ENCODE results near the gene FBXO44.

DNA sequence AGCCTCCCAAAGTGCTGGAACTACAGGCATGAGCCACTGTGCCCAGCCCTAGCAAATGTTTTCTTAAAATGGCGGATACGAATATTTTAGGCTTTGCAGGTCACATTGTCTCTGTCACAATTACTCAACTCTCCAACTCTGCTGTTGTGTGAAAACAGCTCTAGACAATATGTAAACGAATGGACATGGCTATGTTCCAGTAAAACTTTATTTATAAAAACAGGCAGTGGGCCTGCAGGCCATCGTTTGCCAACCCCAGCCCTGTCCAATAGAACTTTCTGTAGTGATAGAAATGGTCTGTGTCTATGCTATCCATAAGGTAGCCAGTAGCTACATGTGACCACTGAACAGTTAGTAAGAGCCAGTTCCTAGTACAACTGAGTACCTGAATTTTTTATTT lies 5.1 kb downstream of the FBXO44 start:
- TF ChIP-seq, protein P1, sequence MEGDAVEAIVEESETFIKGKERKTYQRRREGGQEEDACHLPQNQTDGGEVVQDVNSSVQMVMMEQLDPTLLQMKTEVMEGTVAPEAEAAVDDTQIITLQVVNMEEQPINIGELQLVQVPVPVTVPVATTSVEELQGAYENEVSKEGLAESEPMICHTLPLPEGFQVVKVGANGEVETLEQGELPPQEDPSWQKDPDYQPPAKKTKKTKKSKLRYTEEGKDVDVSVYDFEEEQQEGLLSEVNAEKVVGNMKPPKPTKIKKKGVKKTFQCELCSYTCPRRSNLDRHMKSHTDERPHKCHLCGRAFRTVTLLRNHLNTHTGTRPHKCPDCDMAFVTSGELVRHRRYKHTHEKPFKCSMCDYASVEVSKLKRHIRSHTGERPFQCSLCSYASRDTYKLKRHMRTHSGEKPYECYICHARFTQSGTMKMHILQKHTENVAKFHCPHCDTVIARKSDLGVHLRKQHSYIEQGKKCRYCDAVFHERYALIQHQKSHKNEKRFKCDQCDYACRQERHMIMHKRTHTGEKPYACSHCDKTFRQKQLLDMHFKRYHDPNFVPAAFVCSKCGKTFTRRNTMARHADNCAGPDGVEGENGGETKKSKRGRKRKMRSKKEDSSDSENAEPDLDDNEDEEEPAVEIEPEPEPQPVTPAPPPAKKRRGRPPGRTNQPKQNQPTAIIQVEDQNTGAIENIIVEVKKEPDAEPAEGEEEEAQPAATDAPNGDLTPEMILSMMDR (IDR thresholded peaks at IDR 0.05), result no peak
- TF ChIP-seq POLR2AphosphoS5 (IDR thresholded peaks at IDR 0.05; ENCODE audit: low read depth, low read length) (no peak), SIN3A (IDR thresholded peaks at IDR 0.05; ENCODE audit: borderline replicate concordance, insufficient read depth, low read depth, low read length) (no peak), TCF7L2 (IDR thresholded peaks at IDR 0.05; ENCODE audit: low read depth, low read length) (no peak)
- TF ChIP-seq, protein P2, sequence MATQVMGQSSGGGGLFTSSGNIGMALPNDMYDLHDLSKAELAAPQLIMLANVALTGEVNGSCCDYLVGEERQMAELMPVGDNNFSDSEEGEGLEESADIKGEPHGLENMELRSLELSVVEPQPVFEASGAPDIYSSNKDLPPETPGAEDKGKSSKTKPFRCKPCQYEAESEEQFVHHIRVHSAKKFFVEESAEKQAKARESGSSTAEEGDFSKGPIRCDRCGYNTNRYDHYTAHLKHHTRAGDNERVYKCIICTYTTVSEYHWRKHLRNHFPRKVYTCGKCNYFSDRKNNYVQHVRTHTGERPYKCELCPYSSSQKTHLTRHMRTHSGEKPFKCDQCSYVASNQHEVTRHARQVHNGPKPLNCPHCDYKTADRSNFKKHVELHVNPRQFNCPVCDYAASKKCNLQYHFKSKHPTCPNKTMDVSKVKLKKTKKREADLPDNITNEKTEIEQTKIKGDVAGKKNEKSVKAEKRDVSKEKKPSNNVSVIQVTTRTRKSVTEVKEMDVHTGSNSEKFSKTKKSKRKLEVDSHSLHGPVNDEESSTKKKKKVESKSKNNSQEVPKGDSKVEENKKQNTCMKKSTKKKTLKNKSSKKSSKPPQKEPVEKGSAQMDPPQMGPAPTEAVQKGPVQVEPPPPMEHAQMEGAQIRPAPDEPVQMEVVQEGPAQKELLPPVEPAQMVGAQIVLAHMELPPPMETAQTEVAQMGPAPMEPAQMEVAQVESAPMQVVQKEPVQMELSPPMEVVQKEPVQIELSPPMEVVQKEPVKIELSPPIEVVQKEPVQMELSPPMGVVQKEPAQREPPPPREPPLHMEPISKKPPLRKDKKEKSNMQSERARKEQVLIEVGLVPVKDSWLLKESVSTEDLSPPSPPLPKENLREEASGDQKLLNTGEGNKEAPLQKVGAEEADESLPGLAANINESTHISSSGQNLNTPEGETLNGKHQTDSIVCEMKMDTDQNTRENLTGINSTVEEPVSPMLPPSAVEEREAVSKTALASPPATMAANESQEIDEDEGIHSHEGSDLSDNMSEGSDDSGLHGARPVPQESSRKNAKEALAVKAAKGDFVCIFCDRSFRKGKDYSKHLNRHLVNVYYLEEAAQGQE (IDR thresholded peaks at IDR 0.05; ENCODE audit: insufficient read depth in 1 of 2, low read depth in 2 of 2, low read length in 1 of 2), result no peak

All from Panc1 (cell line).